Activated CD4-positive, alpha-beta T cell treated with anti-CD3 and anti-CD28 coated beads, Interleukin-2, amount 50 U/mL, for 16 hours (primary cell): ENCODE data around the gene TAS2R10.
"Not testable (repeated sequence)": the region's sequence is repeated elsewhere in the genome, so short reads cannot be mapped to it uniquely, and the experiment has no call there.

Source experiments
- DNase-seq: peaks from one replicate; pipeline ENCODE4 v3.0.0-alpha.2; 2020

The TAS2R10 gene

DNA sequence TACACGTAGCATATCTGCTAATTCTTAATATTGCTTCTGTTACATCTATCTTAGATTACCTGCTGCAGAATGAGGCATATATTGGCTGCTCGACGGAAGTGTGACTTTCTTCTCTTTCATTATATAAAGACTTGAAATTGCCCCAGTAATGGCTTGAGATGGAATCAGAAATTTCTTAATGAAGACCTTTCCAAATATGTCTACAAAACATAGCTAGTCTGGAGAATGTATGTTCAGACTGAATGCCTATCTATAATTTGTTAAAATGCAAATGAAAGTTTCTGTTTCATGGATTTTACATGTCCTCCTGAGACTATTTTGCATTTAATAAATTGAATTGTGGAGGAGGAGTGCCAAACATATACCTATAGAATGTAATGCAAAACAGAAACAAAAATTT lies at the start of gene TAS2R10:
Gene TAS2R10 (minus strand): TSS at position 101 of the 400 bp plus-strand sequence. CDS start 89 bp downstream, at position 12.
- no peak for DNase-seq

DNA sequence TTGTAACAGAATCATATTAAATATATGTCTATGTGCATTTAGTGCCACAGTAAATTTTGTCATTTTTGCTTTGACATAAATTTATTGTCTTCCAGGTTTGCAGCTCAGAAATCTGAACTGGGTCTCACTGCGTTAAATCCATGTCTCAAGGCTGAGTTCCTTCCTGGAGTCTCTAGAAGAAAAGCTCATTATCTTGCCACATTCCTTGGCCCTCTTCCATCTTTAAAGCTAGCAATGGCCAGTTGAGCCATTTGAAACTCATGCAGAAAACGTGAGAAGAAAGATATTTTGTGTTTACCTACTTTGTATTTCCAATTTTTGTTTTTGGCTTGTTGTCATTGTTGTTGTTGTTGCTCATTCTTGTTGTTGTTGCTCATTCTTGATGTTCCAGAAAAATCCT lies 47.2 kb upstream of the TAS2R10 start:
- DNase-seq, result no peak

DNA sequence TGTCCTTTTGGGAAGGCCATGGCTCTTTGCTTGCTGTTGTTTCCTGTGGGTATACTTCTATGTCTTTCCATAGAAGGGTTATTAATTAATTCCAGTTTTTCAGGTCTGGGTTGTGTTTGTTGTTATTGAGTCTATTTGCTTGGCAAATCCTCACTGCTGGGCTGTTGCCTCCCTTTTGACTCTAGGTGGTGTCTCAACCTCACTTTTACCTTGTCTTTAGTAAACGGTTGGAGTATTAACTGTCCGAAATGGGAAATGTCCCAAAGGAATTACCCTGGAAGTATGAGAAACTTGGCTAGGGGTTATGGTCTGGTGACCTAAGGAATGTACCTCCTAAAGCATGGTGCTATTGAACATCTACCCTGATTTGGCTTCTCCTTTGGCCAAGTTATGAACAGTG lies 41.2 kb upstream of the TAS2R10 start:
- no peak for DNase-seq

GRCh38 chr12:10863512-10864218 lies 37.5 kb upstream of the TAS2R10 start:
- DNase-seq, result no peak

- no peak for DNase-seq
Measured at GRCh38 chr12:10861366-10861765, 35.2 kb upstream of the TAS2R10 start.

GRCh38 chr12:10855807-10856206 lies 29.6 kb upstream of the TAS2R10 start:
- no peak for DNase-seq

DNA sequence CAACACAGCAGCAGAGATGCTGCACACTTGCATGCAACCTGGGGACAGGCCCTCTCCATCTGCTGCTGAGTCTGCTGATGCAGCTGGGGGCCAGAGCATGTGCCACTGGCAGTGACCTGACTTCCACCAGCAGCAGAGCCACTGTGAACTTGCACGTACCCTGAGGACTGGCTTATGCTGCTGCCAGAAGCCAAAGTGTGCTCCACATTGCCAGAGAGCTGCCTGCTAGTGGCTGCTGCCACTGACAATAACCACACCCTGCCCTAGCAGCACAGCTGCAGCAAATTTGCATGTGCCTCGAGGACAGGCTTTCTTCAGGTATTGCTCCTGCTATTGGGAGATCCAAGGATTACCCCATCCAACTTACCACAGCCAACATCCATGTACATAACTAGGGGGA lies 27.6 kb upstream of the TAS2R10 start:
- no peak for DNase-seq

DNA sequence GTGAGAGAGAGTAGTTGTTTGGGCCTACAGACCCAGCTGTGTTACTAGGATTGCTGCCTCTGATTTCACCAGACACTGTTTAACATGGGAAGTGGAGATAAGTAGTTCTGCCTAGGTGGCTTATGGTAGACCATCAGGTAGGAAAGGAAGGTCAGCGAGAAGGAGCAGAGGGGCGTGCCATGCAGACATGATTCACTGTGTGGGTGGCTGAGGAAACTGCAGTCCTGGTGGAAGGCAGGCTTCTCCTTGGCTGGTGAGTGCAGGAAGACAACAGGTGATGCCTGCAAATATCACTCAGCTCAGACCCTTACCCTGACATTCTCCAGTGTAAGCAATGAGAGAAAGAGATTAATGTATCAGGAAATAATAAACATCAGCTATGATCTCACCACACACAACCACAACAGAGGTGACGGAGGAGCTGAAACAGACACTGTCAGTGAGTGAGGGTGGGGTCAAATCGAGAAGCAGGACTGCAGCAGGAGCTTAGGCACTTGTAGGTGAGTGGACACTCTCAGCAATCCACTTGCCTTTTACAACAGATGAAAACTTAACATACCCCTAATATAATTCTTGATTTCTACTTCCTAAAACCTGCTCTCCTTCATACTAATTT lies 25.2 kb upstream of the TAS2R10 start:
- DNase-seq, result no peak

GRCh38 chr12:10849425-10849878 lies 23.3 kb upstream of the TAS2R10 start, which contains the start of gene PRR4:
TSS of gene PRR4 (minus strand) at chr12:10849475. CDS start at chr12:10849437, 38 bp downstream.
- peak; percentile 18 for DNase-seq

DNA sequence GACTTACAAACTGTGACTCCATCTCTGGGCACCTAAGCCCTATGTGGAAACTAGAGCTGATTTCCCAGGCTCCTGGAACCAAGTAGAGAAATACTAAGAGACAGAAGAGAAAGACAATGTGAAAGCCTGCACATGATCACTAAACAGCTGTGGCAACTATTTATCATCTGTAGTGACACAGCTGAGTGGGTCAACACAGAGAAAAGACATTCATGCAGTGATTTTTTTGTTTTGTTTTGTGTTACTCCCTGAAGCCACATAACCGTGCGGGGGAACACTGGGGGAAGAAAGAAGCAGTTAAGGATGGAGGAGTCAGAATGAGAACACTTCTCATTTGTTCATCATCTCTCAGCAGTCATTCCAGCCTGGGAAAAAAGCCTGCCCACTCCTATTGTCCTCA lies 21.6 kb upstream of the TAS2R10 start:
- DNase-seq, result no peak

GRCh38 chr12:10842862-10843261 lies 16.7 kb upstream of the TAS2R10 start:
- no peak for DNase-seq

DNA sequence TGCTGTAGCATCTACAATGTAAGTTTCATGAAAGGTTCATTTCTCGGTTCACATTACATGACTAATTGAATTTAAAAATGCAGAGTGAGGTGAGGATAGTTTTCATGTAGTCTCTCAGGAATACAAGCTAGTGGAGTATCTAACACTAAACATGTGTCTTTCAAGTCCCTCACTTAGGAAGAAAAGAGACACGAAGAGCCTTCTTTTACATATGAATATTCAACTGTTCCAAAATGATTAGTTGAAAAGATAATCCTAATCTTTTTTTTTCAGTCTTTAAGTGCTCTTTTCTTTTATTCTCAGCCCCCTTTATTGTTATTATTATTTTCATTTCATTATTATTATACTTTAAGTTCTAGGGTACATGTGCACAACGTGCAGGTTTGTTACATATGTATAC lies 12.3 kb upstream of the TAS2R10 start:
- DNase-seq, result no peak

GRCh38 chr12:10829994-10830393 lies 3.8 kb upstream of the TAS2R10 start:
- DNase-seq, result no peak

- no peak for DNase-seq
Measured at GRCh38 chr12:10824957-10825356, 1.2 kb downstream of the TAS2R10 start.

DNA sequence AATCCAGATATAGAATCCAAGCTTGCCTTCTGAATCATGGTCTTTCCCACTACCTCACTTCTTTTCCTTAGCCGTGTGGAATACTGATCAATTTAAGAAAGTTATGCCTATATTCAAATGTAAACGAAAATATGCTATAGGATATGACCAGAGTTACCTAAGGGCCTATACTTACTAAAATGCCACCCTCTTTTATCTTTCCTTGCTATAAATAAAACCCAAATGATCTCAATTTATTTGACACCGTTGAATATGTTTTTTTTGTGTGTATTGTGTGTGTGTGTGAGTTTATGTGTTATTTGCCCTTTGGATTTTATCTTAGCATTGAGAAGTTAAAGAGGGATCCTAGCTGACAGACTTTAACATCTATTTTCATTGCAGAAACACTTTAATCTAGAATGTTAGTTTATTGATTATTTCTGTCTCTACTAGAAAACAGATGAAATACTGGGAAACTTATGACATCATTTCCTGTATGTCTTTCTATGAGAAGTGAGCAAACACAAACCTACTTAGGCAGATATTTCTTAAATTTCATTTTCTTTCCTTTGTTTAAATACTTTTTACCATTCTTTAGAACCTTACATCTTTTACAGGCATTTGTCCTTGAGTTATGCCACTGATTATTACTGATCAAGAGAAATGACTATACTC lies 14.1 kb downstream of the TAS2R10 start:
- DNase-seq, result no peak

DNA sequence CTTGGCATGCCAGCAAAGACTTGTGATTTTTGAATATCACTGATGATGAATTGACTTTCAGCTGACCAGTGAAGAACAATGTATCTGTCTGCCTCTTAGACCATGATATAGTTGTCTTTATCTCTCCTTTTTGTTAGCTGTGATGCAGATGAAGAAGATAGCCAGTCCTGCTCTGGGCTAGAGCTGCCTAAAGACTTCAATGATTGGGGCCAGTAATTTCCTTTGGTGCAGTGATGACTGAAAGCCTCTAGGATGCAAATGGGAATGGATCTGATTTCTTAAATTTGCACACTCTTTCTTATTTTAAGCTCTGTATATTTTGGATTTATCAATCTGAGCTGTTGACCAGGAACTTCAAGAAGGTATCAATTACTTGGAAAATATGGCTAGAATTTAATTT lies 16.1 kb downstream of the TAS2R10 start, which contains the start of gene TAS2R9:
Gene TAS2R9 (minus strand): TSS at position 101 of the 400 bp plus-strand sequence. CDS start 93 bp downstream, at position 8.
- DNase-seq, result no peak

- no peak for DNase-seq
Measured at GRCh38 chr12:10807186-10807585, 19.0 kb downstream of the TAS2R10 start, which contains the start of gene TAS2R8. TSS of gene TAS2R8 (minus strand) at chr12:10807286. CDS start at chr12:10806980, 306 bp downstream.

GRCh38 chr12:10802587-10802986 lies 23.6 kb downstream of the TAS2R10 start, which contains the start of gene TAS2R7:
TSS of gene TAS2R7 (minus strand) at chr12:10802627. CDS start at chr12:10802570, 57 bp downstream.
- DNase-seq, result no peak

GRCh38 chr12:10801741-10802140 lies 24.4 kb downstream of the TAS2R10 start:
- no peak for DNase-seq

GRCh38 chr12:10794222-10794621 lies 31.9 kb downstream of the TAS2R10 start:
- DNase-seq, result no peak

DNA sequence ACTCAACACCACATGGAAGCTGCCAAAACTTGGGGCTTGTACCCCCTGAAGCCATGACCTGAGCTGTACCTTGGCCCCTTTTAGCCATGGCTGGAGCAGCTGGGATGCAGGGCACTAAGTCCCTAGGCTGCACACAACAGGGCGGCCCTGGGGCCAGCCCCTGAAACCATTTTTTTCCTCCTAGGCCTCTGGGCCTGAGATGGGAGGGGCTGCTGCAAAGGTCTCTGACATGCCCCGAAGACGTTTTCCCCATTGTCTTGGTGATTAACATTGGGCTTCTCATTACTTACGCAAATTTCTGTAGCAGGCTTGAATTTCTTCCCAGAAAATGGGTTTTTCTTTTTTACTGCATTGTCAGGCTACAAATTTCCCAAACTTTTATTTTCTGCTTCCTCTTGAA lies 34.4 kb downstream of the TAS2R10 start:
- not testable (repeated sequence) for DNase-seq

- DNase-seq, result no peak
Measured at GRCh38 chr12:10783252-10783651, 42.9 kb downstream of the TAS2R10 start.

- no peak for DNase-seq
Measured at GRCh38 chr12:10779103-10779502, 47.1 kb downstream of the TAS2R10 start.
